ENCODE results near the gene ZNF587.
"Not testable (repeated sequence)": the region's sequence is repeated elsewhere in the genome, so short reads cannot be mapped to it uniquely, and the experiment has no call there.

The ZNF587 gene

GRCh38 chr19:57825511-57825910 is 24.1 kb upstream of the ZNF587 start:
- no peaks in the 10 kb centered on the region; the same call in none of the 2 replicates for H3K36me3 ChIP-seq (ENCODE audit: control insufficient read depth, insufficient read depth, low read length)
- no peaks in the 10 kb centered on the region for H3K27me3 ChIP-seq (replicated peaks; ENCODE audit: control insufficient read depth, insufficient read depth, low read length)
- H3K4me3 ChIP-seq (replicated peaks; ENCODE audit: low read depth, low read length), result no peak overlapping the region
- DNase-seq (ENCODE audit: extremely low read depth, insufficient read length), result no peak
- TF ChIP-seq CTCF (IDR thresholded peaks at IDR 0.05; ENCODE audit: insufficient read depth, low read length, poor library complexity, severe bottlenecking), result no peak

GRCh38 chr19:57829316-57829715 is 20.3 kb upstream of the ZNF587 start:
- no peaks in the 10 kb centered on the region; the same call in none of the 2 replicates for H3K36me3 ChIP-seq (ENCODE audit: control insufficient read depth, insufficient read depth, low read length)
- no peak for TF ChIP-seq CTCF (IDR thresholded peaks at IDR 0.05; ENCODE audit: insufficient read depth, low read length, poor library complexity, severe bottlenecking)
- no peaks in the 10 kb centered on the region for H3K27me3 ChIP-seq (replicated peaks; ENCODE audit: control insufficient read depth, insufficient read depth, low read length)
- no peak overlapping the region for H3K4me3 ChIP-seq (replicated peaks; ENCODE audit: low read depth, low read length)
- no peak for DNase-seq (ENCODE audit: extremely low read depth, insufficient read length)

- peak; percentile 38 for TF ChIP-seq CTCF (IDR thresholded peaks at IDR 0.05; ENCODE audit: insufficient read depth, low read length, poor library complexity, severe bottlenecking)
- Histone ChIP-seq H3K4me3 (replicated peaks; ENCODE audit: low read depth, low read length) (no peak within 1 kb of the TSS), H3K36me3 (ENCODE audit: control insufficient read depth, insufficient read depth, low read length) (no peaks in the 10 kb centered on the region; the same call in none of the 2 replicates), H3K27me3 (replicated peaks; ENCODE audit: control insufficient read depth, insufficient read depth, low read length) (no peaks in the 10 kb centered on the region)
- peak; percentile 18 for DNase-seq (ENCODE audit: extremely low read depth, insufficient read length)
Measured at GRCh38 chr19:57830071-57830602, 19.5 kb upstream of the ZNF587 start, which contains the start of gene ZNF587B. TSS of gene ZNF587B (plus strand) at chr19:57830299. CDS start at chr19:57830529, 230 bp downstream.

- H3K36me3 ChIP-seq (ENCODE audit: control insufficient read depth, insufficient read depth, low read length); H3K27me3 ChIP-seq (replicated peaks; ENCODE audit: control insufficient read depth, insufficient read depth, low read length); DNase-seq (ENCODE audit: extremely low read depth, insufficient read length); H3K4me3 ChIP-seq (replicated peaks; ENCODE audit: low read depth, low read length): not testable (repeated sequence)
Measured at GRCh38 chr19:57836991-57837390, 12.7 kb upstream of the ZNF587 start.

DNA sequence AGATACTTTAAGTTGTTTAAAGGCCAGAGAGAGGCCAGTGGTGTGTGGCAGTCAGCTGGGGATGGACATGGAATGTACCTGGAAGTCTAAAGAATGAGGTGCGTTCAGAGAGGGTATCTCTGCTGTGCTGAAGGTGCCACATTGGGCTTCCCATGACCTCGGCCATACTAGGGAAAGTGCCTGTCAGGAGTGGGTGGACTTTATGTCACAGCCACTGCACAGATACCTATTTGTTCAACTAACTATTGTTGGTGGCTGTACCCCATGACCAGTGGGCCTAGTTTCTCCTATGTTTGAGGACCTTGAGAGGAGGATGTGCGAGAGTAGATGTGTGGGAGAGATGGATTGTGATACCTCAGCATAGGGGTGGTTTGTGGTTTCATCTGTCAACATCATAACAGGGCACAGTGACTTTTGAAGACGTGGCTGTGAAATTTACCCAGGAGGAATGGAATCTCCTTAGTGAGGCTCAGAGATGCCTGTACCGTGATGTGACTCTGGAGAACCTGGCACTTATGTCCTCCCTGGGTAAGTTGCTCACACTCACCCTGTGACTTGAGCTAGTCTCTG is 11.0 kb upstream of the ZNF587 start:
- H3K4me3 ChIP-seq (replicated peaks; ENCODE audit: low read depth, low read length); H3K36me3 ChIP-seq (ENCODE audit: control insufficient read depth, insufficient read depth, low read length); DNase-seq (ENCODE audit: extremely low read depth, insufficient read length); H3K27me3 ChIP-seq (replicated peaks; ENCODE audit: control insufficient read depth, insufficient read depth, low read length): not testable (repeated sequence)

DNA sequence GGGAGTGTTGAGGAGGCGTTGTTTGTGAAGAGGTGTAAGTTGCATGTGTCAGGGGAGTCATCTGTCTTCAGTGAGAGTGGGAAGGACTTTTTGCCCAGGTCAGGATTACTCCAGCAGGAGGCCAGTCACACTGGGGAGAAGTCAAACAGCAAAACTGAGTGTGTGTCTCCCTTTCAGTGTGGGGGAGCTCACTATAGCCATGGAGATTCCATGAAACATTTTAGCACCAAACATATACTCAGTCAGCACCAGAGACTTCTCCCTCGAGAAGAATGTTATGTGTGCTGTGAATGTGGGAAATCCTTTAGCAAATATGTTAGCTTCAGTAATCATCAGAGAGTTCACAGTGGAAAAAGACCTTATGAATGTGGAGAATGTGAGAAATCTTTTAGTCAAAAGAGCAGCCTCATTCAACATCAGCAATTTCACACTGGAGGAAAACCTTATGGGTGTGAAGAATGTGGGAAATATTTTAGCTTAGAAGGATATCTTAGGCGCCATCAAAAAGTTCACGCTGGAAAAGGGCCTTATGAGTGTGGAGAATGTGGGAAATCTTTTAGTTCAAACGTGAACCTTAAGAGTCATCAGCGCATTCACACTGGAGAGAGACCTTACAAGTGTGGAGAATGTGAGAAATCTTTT is 8.4 kb upstream of the ZNF587 start:
- TF ChIP-seq CTCF (IDR thresholded peaks at IDR 0.05; ENCODE audit: insufficient read depth, low read length, poor library complexity, severe bottlenecking), result no peak
- no peak for DNase-seq (ENCODE audit: extremely low read depth, insufficient read length)
- Histone ChIP-seq H3K4me3 (replicated peaks; ENCODE audit: low read depth, low read length) (no peak overlapping the region), H3K27me3 (replicated peaks; ENCODE audit: control insufficient read depth, insufficient read depth, low read length) (no peaks in the 10 kb centered on the region), H3K36me3 (ENCODE audit: control insufficient read depth, insufficient read depth, low read length) (peaks cover 10% of the 10 kb centered on the region)

DNA sequence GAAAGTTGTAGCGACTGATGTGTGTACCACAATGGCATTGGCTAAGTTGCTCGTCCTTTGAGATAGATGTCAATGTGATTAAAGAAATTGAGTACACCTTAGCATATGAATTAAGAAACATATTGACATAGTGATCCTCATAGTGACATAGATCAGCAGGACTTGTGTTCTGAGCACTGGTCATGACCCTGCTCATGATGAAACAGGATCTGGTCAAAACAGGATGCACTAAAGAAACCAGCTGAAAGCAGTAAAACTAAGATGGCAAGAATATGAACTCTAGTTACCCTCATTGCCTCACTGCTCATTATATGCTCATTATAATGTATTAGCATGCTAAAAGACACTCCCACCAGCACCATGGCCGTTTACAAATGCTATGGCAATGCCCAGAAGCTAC is 2.5 kb upstream of the ZNF587 start:
- peaks cover 10% of the 10 kb centered on the region for H3K36me3 ChIP-seq (ENCODE audit: control insufficient read depth, insufficient read depth, low read length)
- not testable (repeated sequence) for H3K4me3 ChIP-seq (replicated peaks; ENCODE audit: low read depth, low read length); H3K27me3 ChIP-seq (replicated peaks; ENCODE audit: control insufficient read depth, insufficient read depth, low read length); DNase-seq (ENCODE audit: extremely low read depth, insufficient read length)

DNA sequence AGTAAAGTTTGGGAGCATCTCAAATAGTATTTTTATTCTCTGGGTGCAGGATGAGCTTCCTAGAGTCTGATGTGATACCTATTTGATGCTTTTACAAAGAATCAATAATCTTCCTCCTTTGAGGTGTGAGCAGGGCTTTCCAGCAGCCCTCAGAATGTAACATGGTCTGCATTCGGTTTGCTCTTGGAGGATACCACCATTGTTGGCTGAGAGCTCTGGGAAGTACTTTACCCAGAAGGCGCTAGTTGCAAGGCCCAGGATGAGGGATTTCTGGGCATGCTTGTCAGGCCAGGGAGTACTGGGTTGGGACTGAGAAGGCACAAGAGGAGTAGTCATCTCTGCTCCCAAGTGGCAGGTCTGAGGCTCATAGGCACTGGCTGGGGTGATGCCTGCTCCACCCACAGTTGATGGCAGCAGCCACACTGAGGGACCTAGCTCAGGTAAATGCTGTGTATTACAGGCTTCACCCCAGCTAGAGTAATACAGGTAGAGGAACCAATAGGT is 445 bp upstream of the ZNF587 start:
- not testable (repeated sequence) for H3K36me3 ChIP-seq (ENCODE audit: control insufficient read depth, insufficient read depth, low read length); DNase-seq (ENCODE audit: extremely low read depth, insufficient read length); H3K4me3 ChIP-seq (replicated peaks; ENCODE audit: low read depth, low read length); H3K27me3 ChIP-seq (replicated peaks; ENCODE audit: control insufficient read depth, insufficient read depth, low read length)

All from GM06990 (cell line).